ENCODE results near the gene ARHGAP12.

The ARHGAP12 gene

GRCh38 chr10:31958856-31959255, 30.2 kb upstream of the ARHGAP12 start:
- Mint-ChIP-seq H3K36me3 (ENCODE audit: low read depth) (no peaks in the 10 kb centered on the region), H3K27ac (no peak overlapping the region), H3K4me1 (ENCODE audit: low read depth) (peaks cover 62% of the 10 kb centered on the region), H3K9me3 (peaks cover 21% of the 10 kb centered on the region), H3K4me3 (no peak overlapping the region), H3K27me3 (peaks cover 24% of the 10 kb centered on the region)
- intact Hi-C loops (cut with micrococcal nuclease), result no loop called here

- no peaks in the 10 kb centered on the region for H3K36me3 Mint-ChIP-seq (ENCODE audit: low read depth)
- intact Hi-C loops (cut with micrococcal nuclease), result no loop called here
- H3K9me3 Mint-ChIP-seq, result peaks cover 24% of the 10 kb centered on the region
- H3K27me3 Mint-ChIP-seq, result peaks cover 13% of the 10 kb centered on the region
- no peak overlapping the region for H3K27ac Mint-ChIP-seq
- H3K4me3 Mint-ChIP-seq, result no peak overlapping the region
- H3K4me1 Mint-ChIP-seq (ENCODE audit: low read depth), result peaks cover 49% of the 10 kb centered on the region
Observed at GRCh38 chr10:31956200-31956946, 27.7 kb upstream of the ARHGAP12 start.

- Mint-ChIP-seq H3K27ac (no peak overlapping the region), H3K9me3 (peaks cover 24% of the 10 kb centered on the region)
Observed at GRCh38 chr10:31954410-31955191, 26.0 kb upstream of the ARHGAP12 start.

DNA sequence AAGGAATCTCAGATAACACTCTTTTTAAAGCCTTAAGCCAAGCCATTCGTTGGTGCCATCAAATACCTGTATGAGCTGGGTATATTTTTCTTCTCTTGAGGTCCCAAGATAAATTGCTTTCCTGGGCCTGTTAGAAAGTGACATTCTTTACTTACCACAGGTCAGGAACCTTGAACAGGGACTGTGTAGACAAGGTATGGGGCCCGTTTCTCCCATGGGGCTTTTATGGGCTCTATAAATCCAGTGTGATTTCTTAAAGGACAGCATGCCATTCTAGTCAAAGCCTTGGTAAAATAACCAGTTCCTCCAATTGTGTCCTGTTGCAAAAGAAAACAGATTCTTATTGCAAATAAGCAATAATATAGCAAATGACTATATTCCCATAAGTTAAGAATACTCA, 24.8 kb upstream of the ARHGAP12 start:
- Mint-ChIP-seq H3K27me3 (peaks cover 7% of the 10 kb centered on the region), H3K4me1 (ENCODE audit: low read depth) (peaks cover 25% of the 10 kb centered on the region), H3K27ac (no peak overlapping the region), H3K4me3 (no peak overlapping the region), H3K36me3 (ENCODE audit: low read depth) (no peaks in the 10 kb centered on the region), H3K9me3 (peaks cover 24% of the 10 kb centered on the region)
- intact Hi-C loops (cut with micrococcal nuclease), result no loop called here

More at GRCh38 chr10:31954410-31955191, 26.0 kb upstream of the ARHGAP12 start:
- intact Hi-C loops (cut with micrococcal nuclease), result no loop called here
- H3K27me3 Mint-ChIP-seq, result peaks cover 8% of the 10 kb centered on the region
- no peak overlapping the region for H3K4me3 Mint-ChIP-seq
- H3K4me1 Mint-ChIP-seq (ENCODE audit: low read depth), result peaks cover 35% of the 10 kb centered on the region
- H3K36me3 Mint-ChIP-seq (ENCODE audit: low read depth), result no peaks in the 10 kb centered on the region

DNA sequence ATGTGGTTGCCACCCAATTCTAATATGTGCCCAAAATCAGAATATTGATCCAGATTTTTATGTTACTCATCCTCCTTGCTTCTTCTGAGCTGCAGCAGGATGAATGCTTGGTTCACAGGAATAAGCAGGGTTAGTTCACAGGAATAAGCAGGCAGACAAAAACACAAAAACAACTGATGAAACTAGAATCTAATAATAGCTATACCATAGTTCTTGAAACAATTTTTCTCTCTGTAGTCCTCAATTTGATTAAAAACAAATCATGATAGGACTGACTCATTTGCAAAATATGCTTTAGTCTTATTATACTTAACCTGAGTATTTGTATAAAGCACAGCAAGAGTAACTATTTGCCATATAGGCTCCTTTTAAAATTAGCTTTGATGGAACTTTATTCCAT, 24.4 kb upstream of the ARHGAP12 start:
- Mint-ChIP-seq H3K36me3 (ENCODE audit: low read depth) (no peaks in the 10 kb centered on the region), H3K4me3 (no peak overlapping the region), H3K27me3 (peaks cover 7% of the 10 kb centered on the region), H3K4me1 (ENCODE audit: low read depth) (peaks cover 26% of the 10 kb centered on the region), H3K9me3 (peaks cover 24% of the 10 kb centered on the region), H3K27ac (no peak overlapping the region)
- intact Hi-C loops (cut with micrococcal nuclease), result no loop called here

DNA sequence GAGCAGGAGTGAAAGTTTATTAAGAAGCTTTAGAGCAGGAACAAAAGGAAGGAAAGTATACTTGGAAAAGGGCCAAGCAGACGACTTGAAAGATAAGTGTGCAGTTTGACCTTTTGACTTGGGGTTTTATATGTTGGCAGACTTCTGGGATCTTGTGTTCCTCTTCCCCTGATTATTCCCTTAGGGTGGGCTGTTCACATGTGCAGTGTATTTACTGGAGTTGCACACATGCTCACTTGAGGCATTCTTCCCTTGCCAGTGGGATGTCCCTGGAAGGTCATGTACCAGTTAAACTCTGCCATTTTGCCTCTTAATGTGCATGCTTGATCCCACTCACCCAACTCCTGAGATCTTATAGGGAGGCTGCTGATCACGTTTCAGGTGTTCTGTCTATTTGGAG, 23.4 kb upstream of the ARHGAP12 start:
- intact Hi-C loops (cut with micrococcal nuclease), result no loop called here
- Mint-ChIP-seq H3K36me3 (ENCODE audit: low read depth) (no peaks in the 10 kb centered on the region), H3K9me3 (peaks cover 24% of the 10 kb centered on the region), H3K27me3 (peaks cover 7% of the 10 kb centered on the region), H3K4me3 (no peak overlapping the region), H3K27ac (no peak overlapping the region), H3K4me1 (ENCODE audit: low read depth) (peaks cover 36% of the 10 kb centered on the region)

- Mint-ChIP-seq H3K27me3 (no peaks in the 10 kb centered on the region), H3K27ac (no peak overlapping the region), H3K36me3 (ENCODE audit: low read depth) (no peaks in the 10 kb centered on the region), H3K4me1 (ENCODE audit: low read depth) (peaks cover 33% of the 10 kb centered on the region), H3K9me3 (peaks cover 7% of the 10 kb centered on the region), H3K4me3 (no peak overlapping the region)
- intact Hi-C loops (cut with micrococcal nuclease), result no loop called here
Observed at GRCh38 chr10:31949266-31949665, 20.6 kb upstream of the ARHGAP12 start.

- H3K36me3 Mint-ChIP-seq (ENCODE audit: low read depth), result no peaks in the 10 kb centered on the region
- H3K27ac Mint-ChIP-seq, result peak overlapping the region; percentile 36
- H3K4me1 Mint-ChIP-seq (ENCODE audit: low read depth), result peaks cover 33% of the 10 kb centered on the region
- no peak overlapping the region for H3K4me3 Mint-ChIP-seq
- no peaks in the 10 kb centered on the region for H3K9me3 Mint-ChIP-seq
- no peaks in the 10 kb centered on the region for H3K27me3 Mint-ChIP-seq
- intact Hi-C loops (cut with micrococcal nuclease), result no loop called here
Observed at GRCh38 chr10:31948021-31948420, 19.4 kb upstream of the ARHGAP12 start.

DNA sequence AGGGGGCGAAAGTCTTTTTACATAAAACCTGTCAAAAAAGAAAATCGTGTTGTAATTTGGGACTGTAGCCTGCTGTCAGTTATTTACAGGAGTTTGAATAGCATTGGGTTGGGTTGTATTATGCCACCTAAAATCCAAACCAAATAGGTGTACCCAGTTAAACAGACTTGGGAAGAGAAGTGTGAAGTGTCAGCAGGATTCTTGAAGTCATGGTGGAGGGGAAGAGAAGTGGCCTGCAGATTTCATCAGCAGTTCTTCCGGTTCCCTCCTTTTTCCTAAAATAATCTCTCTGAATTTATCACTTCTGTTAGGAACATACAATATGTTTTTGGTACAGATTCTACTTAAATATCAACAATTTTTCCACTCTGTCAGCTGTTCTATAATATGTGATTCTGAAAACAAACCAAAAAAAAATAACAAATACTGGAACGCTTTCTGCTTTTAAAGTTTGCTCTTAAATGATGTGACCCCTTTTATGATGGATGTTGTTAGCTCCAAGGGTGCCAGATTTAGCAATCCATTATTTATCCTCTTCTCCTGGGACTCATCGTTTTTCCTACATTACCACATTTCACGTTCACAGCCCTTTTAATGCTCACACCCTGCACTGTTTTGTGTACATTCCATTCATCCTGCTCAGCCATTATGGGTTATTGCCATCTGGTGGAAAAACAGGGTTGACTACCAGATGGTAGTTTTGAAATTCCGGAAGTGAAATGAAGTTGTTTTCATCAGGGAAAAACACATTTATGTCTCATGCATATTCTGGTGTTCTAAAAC, 18.7 kb upstream of the ARHGAP12 start:
- Mint-ChIP-seq H3K27me3 (no peaks in the 10 kb centered on the region), H3K9me3 (no peaks in the 10 kb centered on the region), H3K27ac (peak overlapping the region; percentile 36), H3K36me3 (ENCODE audit: low read depth) (no peaks in the 10 kb centered on the region), H3K4me1 (ENCODE audit: low read depth) (peaks cover 32% of the 10 kb centered on the region), H3K4me3 (no peak overlapping the region)
- intact Hi-C loops (cut with micrococcal nuclease), result no loop called here

DNA sequence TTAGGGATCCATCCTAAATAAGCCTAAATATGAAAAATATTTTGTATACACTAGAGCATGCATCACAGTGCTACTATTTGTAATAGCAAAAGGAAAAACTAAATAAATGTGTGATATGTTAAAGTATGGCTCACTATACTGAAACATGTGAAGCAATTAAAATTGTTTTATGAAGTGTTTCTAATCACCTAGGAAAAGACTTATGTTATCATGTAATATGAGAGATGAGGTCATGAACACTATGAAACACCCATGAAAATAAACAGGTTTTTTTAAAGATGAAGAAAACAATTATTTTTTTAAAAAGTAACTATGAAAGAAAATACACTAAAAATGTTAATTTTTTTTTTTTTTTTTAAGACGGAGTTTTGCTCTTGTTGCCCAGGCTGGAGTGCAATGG, 16.8 kb upstream of the ARHGAP12 start:
- Mint-ChIP-seq H3K27me3 (no peaks in the 10 kb centered on the region), H3K27ac (no peak overlapping the region), H3K4me1 (ENCODE audit: low read depth) (peaks cover 19% of the 10 kb centered on the region), H3K36me3 (ENCODE audit: low read depth) (no peaks in the 10 kb centered on the region), H3K4me3 (no peak overlapping the region), H3K9me3 (no peaks in the 10 kb centered on the region)
- intact Hi-C loops (cut with micrococcal nuclease), result no loop called here

DNA sequence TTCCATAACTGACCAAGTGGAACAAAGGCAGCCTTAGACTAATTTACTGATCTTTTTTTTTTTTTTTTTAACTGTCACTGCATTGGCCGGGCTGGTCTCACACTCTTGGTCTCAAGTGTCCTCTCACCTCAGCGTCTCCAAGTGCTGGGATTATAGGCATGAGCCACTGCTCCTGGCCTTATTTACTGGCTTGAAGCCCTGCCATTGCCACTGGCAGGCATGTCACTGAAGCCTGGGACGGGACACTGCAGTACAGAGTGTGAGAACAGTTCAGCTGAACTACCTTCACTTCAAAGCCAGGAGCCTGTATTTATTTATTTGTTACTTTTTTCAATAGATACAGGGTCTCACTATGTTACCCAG, 15.4 kb upstream of the ARHGAP12 start:
- intact Hi-C loops (cut with micrococcal nuclease), result no loop called here
- H3K4me3 Mint-ChIP-seq, result no peak overlapping the region
- no peaks in the 10 kb centered on the region for H3K27me3 Mint-ChIP-seq
- no peak overlapping the region for H3K27ac Mint-ChIP-seq
- H3K36me3 Mint-ChIP-seq (ENCODE audit: low read depth), result no peaks in the 10 kb centered on the region
- peaks cover 19% of the 10 kb centered on the region for H3K4me1 Mint-ChIP-seq (ENCODE audit: low read depth)
- no peaks in the 10 kb centered on the region for H3K9me3 Mint-ChIP-seq

DNA sequence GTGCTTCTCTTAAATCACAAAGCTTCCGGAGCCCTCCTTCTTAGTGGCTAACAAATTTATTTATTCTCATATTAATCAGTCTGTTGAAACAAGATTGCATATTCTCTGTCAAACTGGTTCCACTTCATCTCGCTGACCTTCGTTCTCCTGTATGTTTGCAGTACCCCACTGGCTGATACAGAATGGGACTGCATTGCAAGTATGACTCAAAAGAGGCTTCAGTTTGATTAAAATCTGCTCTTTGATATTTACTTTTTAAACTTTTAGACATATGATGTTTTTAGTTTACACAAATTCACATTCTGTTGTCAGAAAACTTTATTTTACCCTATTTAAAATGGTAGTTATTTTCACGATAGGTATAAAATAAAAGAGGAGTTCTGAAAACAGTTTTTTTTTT, 14.3 kb upstream of the ARHGAP12 start:
- no peak overlapping the region for H3K27ac Mint-ChIP-seq
- intact Hi-C loops (cut with micrococcal nuclease), result no loop called here

DNA sequence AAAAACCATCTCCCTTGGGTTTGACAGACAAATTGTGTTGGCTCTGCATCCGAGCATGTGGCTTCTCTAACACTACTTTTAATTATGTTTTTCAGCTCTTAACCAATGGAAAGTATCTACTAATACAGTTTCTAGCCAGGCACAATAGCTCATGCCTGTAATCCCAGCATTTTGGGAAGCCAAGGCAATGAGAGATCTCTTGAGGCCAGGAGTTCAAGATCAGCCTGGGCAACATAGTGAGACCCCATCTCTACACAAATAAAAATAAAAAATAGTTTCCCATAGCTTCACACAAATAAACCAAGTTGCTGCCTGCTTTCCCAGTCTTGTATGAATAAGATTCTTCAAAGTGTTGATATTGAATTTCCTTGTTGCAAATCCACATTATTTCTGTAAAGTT, 13.8 kb upstream of the ARHGAP12 start:
- Mint-ChIP-seq H3K4me1 (ENCODE audit: low read depth) (peaks cover 11% of the 10 kb centered on the region), H3K9me3 (no peaks in the 10 kb centered on the region), H3K4me3 (no peak overlapping the region), H3K27ac (no peak overlapping the region), H3K27me3 (no peaks in the 10 kb centered on the region), H3K36me3 (ENCODE audit: low read depth) (no peaks in the 10 kb centered on the region)
- intact Hi-C loops (cut with micrococcal nuclease), result no loop called here

More for the DNA sequence above, 14.3 kb upstream of the ARHGAP12 start:
- Mint-ChIP-seq H3K4me1 (ENCODE audit: low read depth) (peaks cover 16% of the 10 kb centered on the region), H3K36me3 (ENCODE audit: low read depth) (no peaks in the 10 kb centered on the region), H3K9me3 (no peaks in the 10 kb centered on the region), H3K4me3 (no peak overlapping the region), H3K27me3 (no peaks in the 10 kb centered on the region)
